ENCODE results near the gene RAB8A. TPM values are rescaled to one million over a fixed set of nuclear protein-coding genes. Genes with fewer than 3 reads are reported as not detected.

The RAB8A gene
- total RNA-seq, 2 donors from 2014 or later, result 127 to 145 TPM

DNA sequence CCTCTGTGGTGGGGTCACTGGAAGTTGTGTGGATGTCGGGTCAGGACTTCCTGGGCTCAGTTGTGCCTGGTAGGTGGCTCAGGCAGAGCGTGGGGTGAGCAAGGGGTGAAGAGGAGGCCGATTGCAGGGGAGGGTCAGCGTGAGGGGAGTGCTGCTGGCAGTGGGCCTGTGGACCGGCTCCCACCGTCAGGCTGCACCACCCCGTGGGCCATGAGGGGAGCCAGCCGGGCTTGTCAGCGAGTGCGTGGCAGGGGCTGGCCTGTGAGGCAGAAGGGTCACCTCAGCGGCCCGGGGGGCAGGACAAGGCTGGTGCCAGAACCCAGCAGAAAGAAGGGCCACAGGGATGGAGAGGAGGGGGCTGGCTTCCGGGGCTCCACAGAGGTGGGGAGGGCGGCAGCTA is 13.3 kb downstream of the RAB8A start:
- no peak for DNase-seq
- Histone ChIP-seq H3K27me3 (no peaks in the 10 kb centered on the region), H3K4me1 (no peaks in the 10 kb centered on the region), H3K27ac (no peak overlapping the region), H3K4me3 (no peak overlapping the region), H3K9ac (ENCODE audit: low read depth in 2 of 2, low read length in 2 of 2) (peak overlapping the region in 1 of 2 donors; percentile 9), H3K9me3 (no peaks in the 10 kb centered on the region), H3K36me3 (peaks cover 23% of the 10 kb centered on the region)
- intact Hi-C loops (cut with DNase I), result no loop called here
- TF ChIP-seq, protein P1, sequence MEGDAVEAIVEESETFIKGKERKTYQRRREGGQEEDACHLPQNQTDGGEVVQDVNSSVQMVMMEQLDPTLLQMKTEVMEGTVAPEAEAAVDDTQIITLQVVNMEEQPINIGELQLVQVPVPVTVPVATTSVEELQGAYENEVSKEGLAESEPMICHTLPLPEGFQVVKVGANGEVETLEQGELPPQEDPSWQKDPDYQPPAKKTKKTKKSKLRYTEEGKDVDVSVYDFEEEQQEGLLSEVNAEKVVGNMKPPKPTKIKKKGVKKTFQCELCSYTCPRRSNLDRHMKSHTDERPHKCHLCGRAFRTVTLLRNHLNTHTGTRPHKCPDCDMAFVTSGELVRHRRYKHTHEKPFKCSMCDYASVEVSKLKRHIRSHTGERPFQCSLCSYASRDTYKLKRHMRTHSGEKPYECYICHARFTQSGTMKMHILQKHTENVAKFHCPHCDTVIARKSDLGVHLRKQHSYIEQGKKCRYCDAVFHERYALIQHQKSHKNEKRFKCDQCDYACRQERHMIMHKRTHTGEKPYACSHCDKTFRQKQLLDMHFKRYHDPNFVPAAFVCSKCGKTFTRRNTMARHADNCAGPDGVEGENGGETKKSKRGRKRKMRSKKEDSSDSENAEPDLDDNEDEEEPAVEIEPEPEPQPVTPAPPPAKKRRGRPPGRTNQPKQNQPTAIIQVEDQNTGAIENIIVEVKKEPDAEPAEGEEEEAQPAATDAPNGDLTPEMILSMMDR (IDR thresholded peaks at IDR 0.05), result no peak

DNA sequence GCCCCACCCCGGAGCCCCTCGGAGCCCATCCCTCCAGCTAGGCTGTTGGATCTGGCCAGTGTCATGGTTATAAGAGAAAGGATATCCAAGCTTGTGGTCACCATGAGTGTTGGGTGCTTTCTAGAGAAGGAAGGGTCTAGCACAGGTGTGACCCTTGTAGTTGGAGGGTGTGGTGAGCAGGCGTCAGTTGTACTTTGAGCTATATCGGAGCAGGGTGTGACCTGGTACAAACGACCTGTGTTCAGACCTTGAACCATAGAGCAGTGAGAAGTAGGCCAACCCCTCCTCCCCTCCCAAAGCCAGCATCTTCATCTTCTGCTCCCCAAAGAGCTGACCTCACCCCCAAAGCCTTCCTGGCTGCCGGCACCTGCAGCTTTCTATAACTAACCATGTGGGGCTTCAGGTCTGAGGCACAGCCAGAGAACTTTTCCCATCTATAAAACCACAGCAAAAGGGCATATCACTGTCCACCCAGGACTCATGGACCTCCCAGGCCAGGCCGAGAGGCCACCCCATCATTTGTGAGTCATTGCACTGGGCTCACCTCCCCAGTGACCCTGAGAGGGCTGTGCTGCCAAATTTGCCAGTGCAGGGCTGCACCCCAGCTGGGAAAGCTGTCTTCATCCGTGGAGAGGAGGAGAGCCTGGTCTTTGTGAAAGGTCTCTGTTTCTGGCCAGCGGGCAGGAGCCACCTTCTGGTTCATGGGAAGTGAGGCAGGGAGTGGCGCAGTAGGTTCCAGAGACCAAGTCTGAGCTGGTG is 14.2 kb downstream of the RAB8A start:
- H3K36me3 ChIP-seq, result peaks cover 28% of the 10 kb centered on the region
- no peak overlapping the region for H3K27ac ChIP-seq
- no peak overlapping the region for H3K4me3 ChIP-seq
- TF ChIP-seq, protein P1 (IDR thresholded peaks at IDR 0.05), result no peak
- peak overlapping the region in 1 of 2 donors; percentile 9 for H3K9ac ChIP-seq (ENCODE audit: low read depth in 2 of 2, low read length in 2 of 2)
- no peaks in the 10 kb centered on the region for H3K9me3 ChIP-seq
- no peaks in the 10 kb centered on the region for H3K27me3 ChIP-seq
- DNase-seq, result peak; percentile 47
- H3K4me1 ChIP-seq, result no peaks in the 10 kb centered on the region
- intact Hi-C loops (cut with DNase I), result no loop called here

- Histone ChIP-seq H3K27me3 (no peaks in the 10 kb centered on the region), H3K4me3 (no peak overlapping the region), H3K9ac (ENCODE audit: low read depth in 2 of 2, low read length in 2 of 2) (no peak overlapping the region), H3K36me3 (peaks cover 17% of the 10 kb centered on the region), H3K9me3 (no peaks in the 10 kb centered on the region), H3K27ac (no peak overlapping the region), H3K4me1 (no peaks in the 10 kb centered on the region)
- TF ChIP-seq, protein P1 (IDR thresholded peaks at IDR 0.05), result no peak
- intact Hi-C loops (cut with DNase I), result no loop called here
- no peak for DNase-seq
Measured at GRCh38 chr19:16127080-16127479, 15.4 kb downstream of the RAB8A start.

DNA sequence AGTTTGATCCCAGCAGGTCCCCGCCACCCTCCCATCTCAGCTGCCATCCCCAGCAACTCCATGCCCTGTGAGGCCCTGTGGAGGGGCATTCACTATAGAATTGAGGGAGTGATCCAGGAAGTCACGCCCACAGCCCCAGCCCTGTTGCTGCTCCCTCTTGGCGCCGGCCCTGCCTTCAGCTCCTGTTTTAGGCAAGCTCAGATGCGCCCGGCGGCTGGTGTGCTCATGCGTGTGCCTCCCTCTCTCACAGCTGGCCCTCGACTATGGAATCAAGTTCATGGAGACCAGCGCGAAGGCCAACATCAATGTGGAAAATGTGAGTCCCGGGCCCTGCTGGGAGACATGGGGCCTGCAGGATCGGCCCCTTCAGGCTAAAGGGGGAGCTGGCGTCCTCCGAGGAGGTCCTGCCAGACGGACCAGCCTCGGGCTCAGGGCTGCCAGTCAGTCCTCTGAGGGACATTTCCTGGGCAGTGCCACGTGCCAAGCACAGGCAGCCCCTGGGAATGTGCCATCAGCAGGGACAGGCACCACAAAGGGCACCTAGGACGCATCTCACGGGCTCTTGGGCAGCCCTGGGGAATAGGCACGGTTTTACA is 16.2 kb downstream of the RAB8A start:
- no peak overlapping the region for H3K4me3 ChIP-seq
- no peak for DNase-seq

DNA sequence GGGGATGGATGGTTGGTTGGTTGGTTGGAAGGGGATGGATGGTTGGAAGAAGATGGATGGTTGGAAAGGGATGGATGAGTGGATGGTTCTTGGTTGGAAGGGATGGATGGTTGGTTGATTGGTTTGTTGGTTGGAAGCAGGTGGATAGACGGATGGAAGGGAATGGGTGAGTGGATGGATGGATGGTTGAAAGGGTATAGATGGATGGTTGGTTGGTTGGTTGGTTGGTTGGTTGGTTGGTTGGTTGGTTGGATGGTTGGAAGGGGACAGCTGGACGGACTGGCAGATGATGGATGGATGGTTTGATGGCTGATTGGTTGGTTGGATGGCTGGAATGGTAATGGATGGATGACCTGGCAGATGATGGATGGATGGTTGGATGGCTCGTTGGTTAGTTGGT is 20.0 kb downstream of the RAB8A start:
- no peak for DNase-seq
- peaks cover 26% of the 10 kb centered on the region for H3K36me3 ChIP-seq
- intact Hi-C loops (cut with DNase I), result no loop called here
- TF ChIP-seq, protein P1 (IDR thresholded peaks at IDR 0.05), result no peak
- no peak overlapping the region for H3K4me3 ChIP-seq
- no peaks in the 10 kb centered on the region for H3K4me1 ChIP-seq
- H3K9me3 ChIP-seq, result no peaks in the 10 kb centered on the region
- H3K9ac ChIP-seq (ENCODE audit: low read depth in 2 of 2, low read length in 2 of 2), result no peak overlapping the region
- H3K27ac ChIP-seq, result no peak overlapping the region
- H3K27me3 ChIP-seq, result no peaks in the 10 kb centered on the region

More for the DNA sequence above, 16.2 kb downstream of the RAB8A start:
- H3K4me1 ChIP-seq, result no peaks in the 10 kb centered on the region
- H3K36me3 ChIP-seq, result peaks cover 19% of the 10 kb centered on the region
- TF ChIP-seq, protein P1 (IDR thresholded peaks at IDR 0.05), result no peak
- intact Hi-C loops (cut with DNase I), result no loop called here
- no peaks in the 10 kb centered on the region for H3K9me3 ChIP-seq
- H3K27ac ChIP-seq, result no peak overlapping the region
- no peaks in the 10 kb centered on the region for H3K27me3 ChIP-seq
- no peak overlapping the region for H3K9ac ChIP-seq (ENCODE audit: low read depth in 2 of 2, low read length in 2 of 2)
